ENCODE data around the gene CALN1. TPM values are rescaled to one million over a fixed set of nuclear protein-coding genes. Genes with fewer than 3 reads are reported as not detected.

Gene CALN1
- total RNA-seq, 1 donor from 2014 or later = not detected

- no peak overlapping the region for H2AFZ ChIP-seq (ENCODE audit: low read depth, low read length)
- no peak for TF ChIP-seq CTCF (IDR thresholded peaks at IDR 0.05; ENCODE audit: insufficient read depth, low read depth, low read length)
- TF ChIP-seq EZH2 (IDR thresholded peaks at IDR 0.05; ENCODE audit: insufficient read depth, low read length) = no peak
- H3K27me3 Mint-ChIP-seq (ENCODE audit: low read depth, unreplicated experiment) = peaks cover 7% of the 10 kb centered on the region
Observed at GRCh38 chr7:72275382-72276070, 136.6 kb downstream of the CALN1 start.

DNA sequence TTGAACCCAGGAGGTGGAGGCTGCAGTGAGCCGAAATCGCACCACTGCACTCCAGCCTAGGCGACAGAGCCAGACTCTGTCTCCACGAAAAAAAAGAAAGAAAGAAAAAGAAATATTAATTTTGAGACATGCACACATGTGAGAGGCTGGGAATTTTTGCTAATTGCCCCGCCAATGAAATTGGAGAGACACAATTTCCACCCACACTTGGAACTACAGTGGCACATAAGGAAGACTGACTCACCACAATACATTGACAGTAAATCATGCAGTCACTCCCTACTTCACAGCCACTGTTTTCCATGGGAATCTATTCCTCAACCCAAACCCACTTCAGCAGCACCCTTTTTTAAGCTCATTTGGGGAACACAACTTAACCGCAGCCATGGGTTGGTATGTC lies 139.7 kb downstream of the CALN1 start:
- Histone ChIP-seq H3K9ac (ENCODE audit: low read length) (no peak overlapping the region), H3K9me3 (ENCODE audit: insufficient read depth, low read depth, low read length) (peaks cover 11% of the 10 kb centered on the region), H3K4me1 (ENCODE audit: insufficient read depth, low read length) (no peaks in the 10 kb centered on the region), H3K4me3 (ENCODE audit: insufficient read depth, low read depth, low read length) (no peak overlapping the region), H3K27me3 (ENCODE audit: insufficient read depth, low read length) (no peaks in the 10 kb centered on the region), H3K36me3 (ENCODE audit: insufficient read depth, low read length) (no peaks in the 10 kb centered on the region), H3K27ac (ENCODE audit: low read depth, low read length) (no peak overlapping the region), H3K79me2 (ENCODE audit: insufficient read depth, low read length) (no peaks in the 10 kb centered on the region), H3K4me2 (ENCODE audit: low read length) (no peak overlapping the region), H2AFZ (ENCODE audit: low read depth, low read length) (no peak overlapping the region), H4K20me1 (ENCODE audit: insufficient read depth, low read length) (no peaks in the 10 kb centered on the region)
- no peak for DNase-seq (ENCODE audit: low read depth)
- FAIRE-seq = no peak
- no peaks in the 10 kb centered on the region for H3K36me3 Mint-ChIP-seq (ENCODE audit: low read depth, unreplicated experiment)
- H3K4me1 Mint-ChIP-seq (ENCODE audit: low read depth, unreplicated experiment) = no peaks in the 10 kb centered on the region
- no peak overlapping the region for H3K4me3 Mint-ChIP-seq (ENCODE audit: unreplicated experiment)
- H3K27me3 Mint-ChIP-seq (ENCODE audit: low read depth, unreplicated experiment) = peaks cover 5% of the 10 kb centered on the region
- TF ChIP-seq EZH2 (IDR thresholded peaks at IDR 0.05; ENCODE audit: insufficient read depth, low read length) (no peak), CTCF (IDR thresholded peaks at IDR 0.05; ENCODE audit: insufficient read depth, low read depth, low read length) (no peak)
- H3K27ac Mint-ChIP-seq (ENCODE audit: unreplicated experiment) = no peak overlapping the region
- H3K9me3 Mint-ChIP-seq (ENCODE audit: unreplicated experiment) = peaks cover 7% of the 10 kb centered on the region

More at GRCh38 chr7:72275382-72276070, 136.6 kb downstream of the CALN1 start:
- no peak overlapping the region for H3K27ac ChIP-seq (ENCODE audit: low read depth, low read length)
- H3K9me3 ChIP-seq (ENCODE audit: insufficient read depth, low read depth, low read length) = peaks cover 11% of the 10 kb centered on the region
- H3K4me3 ChIP-seq (ENCODE audit: insufficient read depth, low read depth, low read length) = no peak overlapping the region
- Mint-ChIP-seq H3K36me3 (ENCODE audit: low read depth, unreplicated experiment) (no peaks in the 10 kb centered on the region), H3K27ac (ENCODE audit: unreplicated experiment) (no peak overlapping the region), H3K4me1 (ENCODE audit: low read depth, unreplicated experiment) (no peaks in the 10 kb centered on the region), H3K9me3 (ENCODE audit: unreplicated experiment) (peaks cover 8% of the 10 kb centered on the region), H3K4me3 (ENCODE audit: unreplicated experiment) (no peak overlapping the region)
- H3K4me2 ChIP-seq (ENCODE audit: low read length) = no peak overlapping the region
- H3K9ac ChIP-seq (ENCODE audit: low read length) = no peak overlapping the region
- FAIRE-seq (no peak), DNase-seq (ENCODE audit: low read depth) (no peak)
- H3K4me1 ChIP-seq (ENCODE audit: insufficient read depth, low read length) = no peaks in the 10 kb centered on the region
- H3K36me3 ChIP-seq (ENCODE audit: insufficient read depth, low read length) = no peaks in the 10 kb centered on the region
- H3K79me2 ChIP-seq (ENCODE audit: insufficient read depth, low read length) = no peaks in the 10 kb centered on the region
- H4K20me1 ChIP-seq (ENCODE audit: insufficient read depth, low read length) = no peaks in the 10 kb centered on the region
- H3K27me3 ChIP-seq (ENCODE audit: insufficient read depth, low read length) = no peaks in the 10 kb centered on the region

- DNase-seq (ENCODE audit: low read depth) (no peak), FAIRE-seq (no peak)
- Histone ChIP-seq H3K4me3 (ENCODE audit: insufficient read depth, low read depth, low read length) (no peak overlapping the region), H4K20me1 (ENCODE audit: insufficient read depth, low read length) (no peaks in the 10 kb centered on the region), H3K9me3 (ENCODE audit: insufficient read depth, low read depth, low read length) (peaks cover 2% of the 10 kb centered on the region), H3K36me3 (ENCODE audit: insufficient read depth, low read length) (no peaks in the 10 kb centered on the region), H3K79me2 (ENCODE audit: insufficient read depth, low read length) (no peaks in the 10 kb centered on the region), H3K4me1 (ENCODE audit: insufficient read depth, low read length) (no peaks in the 10 kb centered on the region), H3K27ac (ENCODE audit: low read depth, low read length) (no peak overlapping the region), H3K27me3 (ENCODE audit: insufficient read depth, low read length) (no peaks in the 10 kb centered on the region), H2AFZ (ENCODE audit: low read depth, low read length) (no peak overlapping the region), H3K4me2 (ENCODE audit: low read length) (no peak overlapping the region), H3K9ac (ENCODE audit: low read length) (no peak overlapping the region)
- peaks cover 7% of the 10 kb centered on the region for H3K27me3 Mint-ChIP-seq (ENCODE audit: low read depth, unreplicated experiment)
- H3K4me3 Mint-ChIP-seq (ENCODE audit: unreplicated experiment) = no peak overlapping the region
- TF ChIP-seq CTCF (IDR thresholded peaks at IDR 0.05; ENCODE audit: insufficient read depth, low read depth, low read length) = no peak
- TF ChIP-seq EZH2 (IDR thresholded peaks at IDR 0.05; ENCODE audit: insufficient read depth, low read length) = no peak
- no peaks in the 10 kb centered on the region for H3K4me1 Mint-ChIP-seq (ENCODE audit: low read depth, unreplicated experiment)
- H3K27ac Mint-ChIP-seq (ENCODE audit: unreplicated experiment) = no peak overlapping the region
- H3K36me3 Mint-ChIP-seq (ENCODE audit: low read depth, unreplicated experiment) = no peaks in the 10 kb centered on the region
- no peaks in the 10 kb centered on the region for H3K9me3 Mint-ChIP-seq (ENCODE audit: unreplicated experiment)
Observed at GRCh38 chr7:72268796-72269195, 143.3 kb downstream of the CALN1 start.

Measured in astrocyte (in vitro differentiated cells and primary cell).